Astrocyte of the spinal cord (primary cell): ENCODE results near the gene CYP51A1.

Experiments used
- DNase-seq: peaks from one replicate; pipeline ENCODE4 v3.0.0; 2011; ENCODE audit warnings: low read depth, low spot score
- H3K4me3 ChIP-seq: 2 replicates; pipeline ENCODE4 v1.5.1; 2011; ENCODE audit warnings: low read depth, mild to moderate bottlenecking, low read length, moderate library complexity
- in situ Hi-C: cut with HindIII; loops from 2 replicates; pipeline ENCODE4 v1.10.0; 2017; ENCODE audit warnings: low sequenced_read_pairs
- TF ChIP-seq, protein P1 (sequence below): IDR thresholded peaks from 2 replicates; pipeline ENCODE4 v1.5.1; 2012; ENCODE audit warnings: low read depth, mild to moderate bottlenecking, low read length, inconsistent platforms

The CYP51A1 gene

DNA sequence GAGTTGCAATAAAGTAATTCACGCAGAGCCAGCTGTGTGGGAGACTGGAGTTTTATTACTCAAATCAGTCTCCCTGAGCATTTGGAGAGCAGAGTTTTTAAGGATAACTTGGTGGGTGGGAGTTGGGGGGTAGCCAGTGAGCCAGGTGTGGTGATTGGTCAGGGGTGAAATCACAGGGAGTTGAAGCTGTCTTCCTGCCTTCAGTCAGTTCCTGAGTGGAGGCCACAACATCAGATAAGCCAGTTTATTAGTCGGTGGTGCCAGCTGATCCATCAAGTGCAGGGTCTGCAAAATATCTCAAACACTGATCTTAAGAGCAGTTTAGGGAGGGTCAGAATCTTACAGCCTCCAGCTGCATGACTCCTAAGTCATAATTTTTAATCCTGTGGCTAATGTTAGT is 3.3 kb upstream of the CYP51A1 start:
- H3K4me3 ChIP-seq = no peak overlapping the region
- DNase-seq = no peak
- TF ChIP-seq, protein P1, sequence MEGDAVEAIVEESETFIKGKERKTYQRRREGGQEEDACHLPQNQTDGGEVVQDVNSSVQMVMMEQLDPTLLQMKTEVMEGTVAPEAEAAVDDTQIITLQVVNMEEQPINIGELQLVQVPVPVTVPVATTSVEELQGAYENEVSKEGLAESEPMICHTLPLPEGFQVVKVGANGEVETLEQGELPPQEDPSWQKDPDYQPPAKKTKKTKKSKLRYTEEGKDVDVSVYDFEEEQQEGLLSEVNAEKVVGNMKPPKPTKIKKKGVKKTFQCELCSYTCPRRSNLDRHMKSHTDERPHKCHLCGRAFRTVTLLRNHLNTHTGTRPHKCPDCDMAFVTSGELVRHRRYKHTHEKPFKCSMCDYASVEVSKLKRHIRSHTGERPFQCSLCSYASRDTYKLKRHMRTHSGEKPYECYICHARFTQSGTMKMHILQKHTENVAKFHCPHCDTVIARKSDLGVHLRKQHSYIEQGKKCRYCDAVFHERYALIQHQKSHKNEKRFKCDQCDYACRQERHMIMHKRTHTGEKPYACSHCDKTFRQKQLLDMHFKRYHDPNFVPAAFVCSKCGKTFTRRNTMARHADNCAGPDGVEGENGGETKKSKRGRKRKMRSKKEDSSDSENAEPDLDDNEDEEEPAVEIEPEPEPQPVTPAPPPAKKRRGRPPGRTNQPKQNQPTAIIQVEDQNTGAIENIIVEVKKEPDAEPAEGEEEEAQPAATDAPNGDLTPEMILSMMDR = no peak
- in situ Hi-C loops = no loop called here

DNA sequence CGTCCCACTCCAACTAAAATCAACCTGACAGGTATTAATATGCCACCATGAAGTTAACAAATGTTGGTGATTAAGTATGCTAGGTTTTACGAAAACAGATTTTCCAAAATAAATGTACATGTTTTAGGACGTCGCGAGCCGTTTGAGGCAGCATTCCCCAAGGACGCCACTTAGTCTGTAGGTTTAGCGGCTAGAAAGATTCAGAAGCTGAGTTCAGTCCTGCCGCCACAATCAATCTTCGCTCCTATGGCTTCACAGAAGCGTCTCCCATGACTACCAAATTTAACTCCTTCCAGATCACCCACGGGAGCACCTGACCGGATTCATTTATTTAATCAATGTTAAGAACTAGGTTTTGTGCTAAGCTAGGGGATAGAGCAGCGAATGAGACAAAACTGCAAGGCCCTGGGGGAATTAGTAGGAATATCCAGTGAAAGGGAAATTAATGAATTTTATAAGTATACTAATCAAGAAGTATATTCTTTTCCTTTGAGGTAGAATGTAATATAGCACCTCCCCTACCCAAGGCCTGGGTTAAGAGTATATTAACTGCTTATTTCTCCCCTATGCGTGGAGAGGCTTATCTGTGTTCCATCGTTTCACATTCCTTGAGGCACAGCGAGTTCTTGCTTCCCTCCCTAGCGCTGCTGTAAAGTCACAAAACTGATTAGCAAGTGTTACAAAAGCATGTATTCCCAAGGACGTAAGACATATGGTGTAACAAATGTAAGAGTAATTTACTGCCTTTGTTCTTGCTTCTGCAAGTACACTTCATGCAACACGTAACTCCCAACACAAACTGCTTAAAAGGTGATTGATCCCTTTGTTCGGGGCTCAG is 994 bp upstream of the CYP51A1 start:
- in situ Hi-C loops = no loop called here
- DNase-seq = no peak
- peak overlapping the region; percentile 82 for H3K4me3 ChIP-seq
- TF ChIP-seq, protein P1 = no peak

DNA sequence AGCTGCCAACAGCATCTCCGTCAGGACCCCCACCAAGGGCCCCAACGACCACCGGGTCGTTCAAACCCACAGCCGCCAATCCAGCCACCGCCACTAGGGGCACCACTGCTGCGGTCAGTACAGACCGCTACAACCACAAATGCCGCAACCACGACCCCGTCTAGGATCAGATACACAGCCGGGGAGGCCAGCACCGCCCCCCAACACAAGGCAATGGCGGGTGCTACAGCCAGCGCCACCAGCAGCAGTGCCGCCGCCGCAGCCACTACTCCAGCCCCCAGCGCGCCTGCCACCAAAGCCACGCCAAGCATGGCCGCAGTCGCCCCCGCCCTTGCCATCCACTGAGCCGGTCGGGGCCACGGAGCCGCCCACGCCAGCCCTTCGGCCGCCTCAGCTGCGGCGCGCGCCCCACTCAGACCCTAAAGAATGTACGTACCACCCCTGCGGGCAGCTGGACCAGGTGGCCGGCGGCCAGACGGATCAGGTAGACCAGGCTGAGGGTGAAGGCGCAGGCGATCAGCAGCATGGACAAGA is 473 bp downstream of the CYP51A1 start:
- DNase-seq = peak; percentile 61
- in situ Hi-C loops = no loop called here

DNA sequence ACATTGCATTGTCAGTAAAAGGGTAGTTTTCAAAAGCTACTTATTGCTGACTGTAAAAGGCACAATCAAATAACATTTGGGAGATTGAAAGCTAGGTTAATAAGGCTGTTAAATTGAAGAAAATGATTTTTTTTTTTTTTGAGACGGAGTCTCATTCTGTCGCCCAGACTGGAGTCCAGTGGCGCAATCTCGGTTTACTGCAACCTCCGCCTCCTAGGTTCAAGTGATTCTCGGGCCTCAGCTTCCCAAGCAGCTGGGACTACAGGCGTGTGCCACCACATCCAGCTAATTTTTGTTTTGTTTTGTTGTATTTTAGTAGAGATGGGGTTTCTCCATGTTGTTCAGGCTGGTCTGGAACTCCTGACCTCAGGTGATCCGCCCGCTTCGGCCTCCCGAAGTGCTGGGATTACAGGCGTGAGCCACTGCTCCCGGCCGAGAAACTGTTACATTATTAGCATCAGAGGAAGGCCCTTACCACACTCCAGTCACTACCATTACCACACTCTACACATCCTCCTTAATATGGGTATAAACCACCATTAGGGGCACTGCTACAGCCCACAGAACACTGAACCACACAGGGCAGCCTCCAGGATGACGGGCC is 1.0 kb downstream of the CYP51A1 start:
- H3K4me3 ChIP-seq = peak overlapping the region; percentile 82
- DNase-seq = no peak
- in situ Hi-C loops = no loop called here
- TF ChIP-seq, protein P1 = no peak

More for the DNA sequence above, 473 bp downstream of the CYP51A1 start:
- H3K4me3 ChIP-seq = peak overlapping the region; percentile 82
- TF ChIP-seq, protein P1 = peak; percentile 87

DNA sequence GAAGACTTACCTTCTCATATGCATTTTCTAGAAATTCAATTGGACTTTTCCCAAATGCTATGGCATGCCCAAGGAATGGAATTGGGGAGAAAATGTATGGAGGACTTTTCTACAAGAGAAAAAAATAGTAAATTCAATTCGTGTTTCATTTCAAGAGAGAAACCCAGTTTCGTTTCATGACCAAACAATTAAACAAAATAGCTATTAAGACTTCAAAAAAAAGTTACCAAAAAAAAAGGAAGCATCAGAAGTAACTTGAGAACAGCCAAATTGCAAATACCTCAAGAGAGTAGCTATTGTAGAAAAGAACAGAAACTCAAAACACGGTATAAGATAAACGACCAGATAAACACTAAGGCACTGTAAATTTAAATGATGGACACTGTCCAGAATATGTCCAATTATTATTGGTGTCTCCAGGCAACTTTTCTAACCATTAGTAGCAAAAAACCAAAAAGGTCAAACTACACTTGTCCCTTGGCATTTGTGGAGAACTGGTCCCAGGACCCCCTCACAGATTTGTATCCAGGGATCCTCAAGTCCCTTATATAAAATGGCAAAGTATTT is 2.4 kb downstream of the CYP51A1 start:
- TF ChIP-seq, protein P1 = no peak
- H3K4me3 ChIP-seq = no peak overlapping the region
- in situ Hi-C loops = no loop called here

DNA sequence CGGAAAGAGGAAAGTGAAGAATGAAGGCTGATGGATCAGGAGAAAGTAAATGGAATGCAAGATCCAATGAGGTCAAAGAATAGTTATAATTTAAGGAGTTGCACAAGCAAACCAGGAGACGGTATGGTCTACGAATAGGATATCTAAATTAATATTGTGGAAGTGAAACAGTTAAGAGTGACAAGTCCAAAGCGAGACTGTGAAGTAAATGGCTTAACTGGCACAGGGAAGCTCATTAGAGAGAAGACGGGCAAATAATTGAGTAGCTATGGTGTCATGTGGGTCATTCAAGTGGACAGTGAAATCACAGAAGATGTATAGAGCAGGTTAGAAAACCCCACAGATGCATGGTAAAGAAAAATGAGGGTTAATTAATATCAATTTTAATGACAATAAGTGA is 3.2 kb downstream of the CYP51A1 start:
- in situ Hi-C loops = no loop called here
- DNase-seq = no peak
- TF ChIP-seq, protein P1 = no peak
- H3K4me3 ChIP-seq = no peak overlapping the region

More for the DNA sequence above, 2.4 kb downstream of the CYP51A1 start:
- no peak for DNase-seq
